Left lung (tissue), 10 donors: ENCODE measurements around the gene ANKS1B. TPM values are rescaled to one million over a fixed set of nuclear protein-coding genes. Genes with fewer than 3 reads are reported as not detected.

Experiments
- ATAC-seq: fragments of 200-7000 bp; cut with Tn5 transposase; one replicate; pipeline ENCODE4 v1.9.1; 2020; ENCODE audit warnings: moderate library complexity
- DNase-seq, 4 donors: peaks; one replicate each; pipeline ENCODE4 v3.0.0-alpha.2; 2013 to 2020
- H3K27ac ChIP-seq, 2 donors: fragments of 200-600 bp; sonication (generic) in 1 of 2; one replicate each; pipeline versions ENCODE4 v1.5.0 to v1.8.0; 2020 to 2021
- H3K27me3 ChIP-seq, 2 donors: fragments of 200-600 bp; sonication (generic) in 1 of 2; one replicate each; pipeline versions ENCODE4 v1.5.0 to v1.8.0; 2020 to 2021
- H3K36me3 ChIP-seq, 2 donors: fragments of 200-600 bp; sonication (generic) in 1 of 2; one replicate each; pipeline versions ENCODE4 v1.5.0 to v1.8.0; 2020 to 2021
- H3K4me1 ChIP-seq, 2 donors: fragments of 200-600 bp; one replicate each; pipeline ENCODE4 v1.8.0; 2021
- H3K4me3 ChIP-seq, 2 donors: fragments of 200-600 bp; sonication (generic) in 1 of 2; one replicate each; pipeline versions ENCODE4 v1.5.0 to v1.8.0; 2020 to 2021; ENCODE audit warnings: mild to moderate bottlenecking in 1 of 2
- H3K9me3 ChIP-seq, 2 donors: fragments of 200-600 bp; sonication (generic) in 1 of 2; one replicate each; pipeline versions ENCODE4 v1.5.0 to v1.8.0; 2020 to 2021
- CTCF ChIP-seq, 2 donors: fragments of 200-600 bp; sonication (generic) in 1 of 2; IDR thresholded peaks; one replicate each; pipeline versions ENCODE4 v1.5.0 to v1.8.0; 2021; ENCODE audit warnings: antibody characterized with exemption in 2 of 2
- intact Hi-C, 2 donors: fragments of 100-400 bp; cut with DNase I; formaldehyde crosslinking; loops; one replicate each; pipeline versions ENCODE4 v1.11.2 to v1.14.2; 2022
- polyA plus RNA-seq, 6 donors: library from polyadenylated mRNA; unstranded; fragments of 120-200 nt; gene quantifications; one replicate each; pipeline ENCODE4 v1.2.1, GENCODE V29; 2013; ENCODE audit not compliant: insufficient read length in 6 of 6
- total RNA-seq, 2 donors: library from RNA; stranded (reverse); fragmentation: NEBNext Ultra II Directional; extraction: Animal tissue kit (Norgen Biotek cat#: 25700); gene quantifications; one replicate each; pipeline ENCODE4 v1.2.1, GENCODE V29; 2021
- donor health status: DM: no; HTN: yes; CAD: no.
- donor health status: DM: no; HTN: no; CAD: no.

ANKS1B gene
- total and polyA plus RNA-seq, 8 donors: 4.9 to 31.8 (median 14.9) TPM

GRCh38 chr12:99765469-99766114 is 219.1 kb downstream of the ANKS1B start:
- DNase-seq: no peak
- Histone ChIP-seq H3K4me3 (no peak overlapping the region), H3K36me3 (no peaks in the 10 kb centered on the region), H3K4me1 (no peaks in the 10 kb centered on the region), H3K27ac (no peak overlapping the region), H3K27me3 (no peaks in the 10 kb centered on the region), H3K9me3 (no peaks in the 10 kb centered on the region)
- intact Hi-C loops: no loop called here
- TF ChIP-seq CTCF (IDR thresholded peaks at IDR 0.05): no peak
- no peak for ATAC-seq

- H3K4me3 ChIP-seq: no peak overlapping the region
- no peaks in the 10 kb centered on the region for H3K36me3 ChIP-seq
- DNase-seq (no peak), ATAC-seq (no peak)
- TF ChIP-seq CTCF (IDR thresholded peaks at IDR 0.05): no peak
- H3K27ac ChIP-seq: no peak overlapping the region
- no peaks in the 10 kb centered on the region for H3K4me1 ChIP-seq
- peaks cover 0 to 2% of the 10 kb centered on the region in 2 donors for H3K9me3 ChIP-seq
- no peaks in the 10 kb centered on the region for H3K27me3 ChIP-seq
- intact Hi-C loops: no loop called here
Observed at GRCh38 chr12:99759444-99759843, 225.3 kb downstream of the ANKS1B start.

GRCh38 chr12:99758997-99759396 is 225.7 kb downstream of the ANKS1B start:
- intact Hi-C loops: no loop called here
- TF ChIP-seq CTCF (IDR thresholded peaks at IDR 0.05): no peak
- no peaks in the 10 kb centered on the region for H3K4me1 ChIP-seq
- H3K36me3 ChIP-seq: no peaks in the 10 kb centered on the region
- H3K27ac ChIP-seq: no peak overlapping the region
- DNase-seq (no peak), ATAC-seq (no peak)
- H3K27me3 ChIP-seq: no peaks in the 10 kb centered on the region
- H3K9me3 ChIP-seq: peaks cover 0 to 4% of the 10 kb centered on the region in 2 donors
- H3K4me3 ChIP-seq: no peak overlapping the region

- Histone ChIP-seq H3K27me3 (no peaks in the 10 kb centered on the region), H3K36me3 (no peaks in the 10 kb centered on the region), H3K4me3 (no peak overlapping the region), H3K4me1 (no peaks in the 10 kb centered on the region), H3K9me3 (peaks cover 0 to 4% of the 10 kb centered on the region in 2 donors), H3K27ac (no peak overlapping the region)
- DNase-seq (no peak), ATAC-seq (no peak)
- no peak for TF ChIP-seq CTCF (IDR thresholded peaks at IDR 0.05)
- intact Hi-C loops: no loop called here
Observed at GRCh38 chr12:99752740-99753139, 232.0 kb downstream of the ANKS1B start.

GRCh38 chr12:99746538-99746937 is 238.2 kb downstream of the ANKS1B start:
- no peaks in the 10 kb centered on the region for H3K27me3 ChIP-seq
- H3K27ac ChIP-seq: no peak overlapping the region
- H3K4me3 ChIP-seq: no peak overlapping the region
- H3K9me3 ChIP-seq: no peaks in the 10 kb centered on the region
- H3K36me3 ChIP-seq: no peaks in the 10 kb centered on the region
- TF ChIP-seq CTCF (IDR thresholded peaks at IDR 0.05): no peak
- ATAC-seq: no peak
- no peak for DNase-seq
- no peaks in the 10 kb centered on the region for H3K4me1 ChIP-seq
- intact Hi-C loops: no loop called here
